ENCODE data around the gene IRS1.

IRS1 gene

DNA sequence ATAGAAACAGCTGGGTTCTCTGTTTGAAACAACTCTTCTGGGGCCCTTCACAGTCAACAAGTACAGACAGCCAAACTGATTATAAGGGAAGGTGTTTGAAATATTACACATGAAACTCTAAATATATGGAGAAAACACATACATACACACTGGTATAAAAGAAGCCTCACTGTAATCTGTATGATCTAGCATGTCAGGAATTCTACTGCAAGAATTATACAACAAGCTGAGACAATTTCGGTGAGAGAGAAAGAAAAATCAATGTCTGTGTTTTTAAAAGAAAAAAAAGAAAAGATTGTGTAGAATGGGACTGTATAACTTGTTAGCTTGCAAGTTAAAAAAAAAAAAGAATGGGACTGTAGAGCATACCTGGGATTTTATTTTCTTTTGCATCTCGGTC is 26.3 kb downstream of the IRS1 start:
- no peak overlapping the region for H3K4me3 ChIP-seq (ENCODE audit: control insufficient read depth, low read depth, low read length)
- TF ChIP-seq, protein P1, sequence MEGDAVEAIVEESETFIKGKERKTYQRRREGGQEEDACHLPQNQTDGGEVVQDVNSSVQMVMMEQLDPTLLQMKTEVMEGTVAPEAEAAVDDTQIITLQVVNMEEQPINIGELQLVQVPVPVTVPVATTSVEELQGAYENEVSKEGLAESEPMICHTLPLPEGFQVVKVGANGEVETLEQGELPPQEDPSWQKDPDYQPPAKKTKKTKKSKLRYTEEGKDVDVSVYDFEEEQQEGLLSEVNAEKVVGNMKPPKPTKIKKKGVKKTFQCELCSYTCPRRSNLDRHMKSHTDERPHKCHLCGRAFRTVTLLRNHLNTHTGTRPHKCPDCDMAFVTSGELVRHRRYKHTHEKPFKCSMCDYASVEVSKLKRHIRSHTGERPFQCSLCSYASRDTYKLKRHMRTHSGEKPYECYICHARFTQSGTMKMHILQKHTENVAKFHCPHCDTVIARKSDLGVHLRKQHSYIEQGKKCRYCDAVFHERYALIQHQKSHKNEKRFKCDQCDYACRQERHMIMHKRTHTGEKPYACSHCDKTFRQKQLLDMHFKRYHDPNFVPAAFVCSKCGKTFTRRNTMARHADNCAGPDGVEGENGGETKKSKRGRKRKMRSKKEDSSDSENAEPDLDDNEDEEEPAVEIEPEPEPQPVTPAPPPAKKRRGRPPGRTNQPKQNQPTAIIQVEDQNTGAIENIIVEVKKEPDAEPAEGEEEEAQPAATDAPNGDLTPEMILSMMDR (IDR thresholded peaks at IDR 0.05; ENCODE audit: control insufficient read depth, insufficient read depth, low read depth, low read length, missing control alignments) = no peak
- no peak for DNase-seq (ENCODE audit: low read depth)

DNA sequence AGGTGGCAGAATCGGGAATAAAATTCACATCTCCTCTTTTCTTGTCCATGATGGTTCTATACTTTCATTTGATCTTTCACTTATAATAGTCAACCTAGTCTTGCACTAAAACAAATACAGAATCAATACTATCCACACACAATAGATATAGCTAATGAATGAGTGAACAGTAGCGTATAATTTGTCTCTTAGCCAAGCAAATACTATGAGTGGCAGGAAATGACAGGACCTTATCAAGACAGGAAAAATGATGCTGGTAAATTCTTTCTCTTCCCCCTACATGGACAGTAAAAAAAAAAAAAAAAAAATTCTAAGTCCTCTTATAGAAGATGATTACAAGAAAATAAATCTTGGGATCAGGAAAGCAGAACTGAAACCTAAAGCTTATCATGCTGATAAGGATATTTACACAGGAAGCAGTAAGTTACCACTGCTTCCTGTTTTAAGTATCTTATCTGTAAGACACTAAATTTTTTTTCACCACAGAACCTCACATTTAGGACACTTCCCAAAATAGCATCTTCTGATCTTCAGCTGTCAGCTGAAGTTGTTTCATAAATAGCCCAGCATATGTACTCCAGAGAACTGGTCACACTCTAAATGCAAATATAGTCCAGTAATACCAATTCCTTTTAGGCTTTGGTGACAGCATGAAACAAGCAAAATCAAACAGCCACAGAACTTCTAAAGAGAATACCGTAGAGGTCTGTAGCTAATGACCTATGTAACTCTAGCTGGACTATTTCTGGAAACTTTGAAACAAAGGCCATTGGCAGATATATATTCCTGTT is 27.0 kb downstream of the IRS1 start:
- no peak overlapping the region for H3K4me3 ChIP-seq (ENCODE audit: control insufficient read depth, low read depth, low read length)
- TF ChIP-seq, protein P1 (IDR thresholded peaks at IDR 0.05; ENCODE audit: control insufficient read depth, insufficient read depth, low read depth, low read length, missing control alignments) = no peak
- DNase-seq (ENCODE audit: low read depth) = no peak

DNA sequence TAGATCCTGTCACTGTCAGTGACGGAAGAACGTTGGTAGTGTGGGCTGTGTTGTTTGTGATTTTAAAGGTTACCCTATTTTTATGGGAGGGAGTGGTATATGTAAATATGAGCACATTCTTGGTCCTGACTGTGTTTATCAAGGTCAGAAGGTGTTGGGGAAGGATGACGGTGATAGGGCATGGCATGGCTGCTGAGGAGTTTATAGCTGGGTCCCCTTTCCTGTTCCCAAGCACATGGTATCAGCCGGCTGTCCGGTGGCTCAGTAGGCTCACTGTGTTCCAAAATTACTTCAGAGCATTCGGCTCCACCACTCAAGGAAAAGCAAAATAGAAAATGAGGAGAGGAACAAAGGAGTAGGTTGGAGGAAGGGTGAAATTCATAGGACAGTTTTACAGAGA is 28.6 kb downstream of the IRS1 start:
- DNase-seq (ENCODE audit: low read depth) = no peak
- TF ChIP-seq, protein P1 (IDR thresholded peaks at IDR 0.05; ENCODE audit: control insufficient read depth, insufficient read depth, low read depth, low read length, missing control alignments) = no peak
- H3K4me3 ChIP-seq (ENCODE audit: control insufficient read depth, low read depth, low read length) = no peak overlapping the region

DNA sequence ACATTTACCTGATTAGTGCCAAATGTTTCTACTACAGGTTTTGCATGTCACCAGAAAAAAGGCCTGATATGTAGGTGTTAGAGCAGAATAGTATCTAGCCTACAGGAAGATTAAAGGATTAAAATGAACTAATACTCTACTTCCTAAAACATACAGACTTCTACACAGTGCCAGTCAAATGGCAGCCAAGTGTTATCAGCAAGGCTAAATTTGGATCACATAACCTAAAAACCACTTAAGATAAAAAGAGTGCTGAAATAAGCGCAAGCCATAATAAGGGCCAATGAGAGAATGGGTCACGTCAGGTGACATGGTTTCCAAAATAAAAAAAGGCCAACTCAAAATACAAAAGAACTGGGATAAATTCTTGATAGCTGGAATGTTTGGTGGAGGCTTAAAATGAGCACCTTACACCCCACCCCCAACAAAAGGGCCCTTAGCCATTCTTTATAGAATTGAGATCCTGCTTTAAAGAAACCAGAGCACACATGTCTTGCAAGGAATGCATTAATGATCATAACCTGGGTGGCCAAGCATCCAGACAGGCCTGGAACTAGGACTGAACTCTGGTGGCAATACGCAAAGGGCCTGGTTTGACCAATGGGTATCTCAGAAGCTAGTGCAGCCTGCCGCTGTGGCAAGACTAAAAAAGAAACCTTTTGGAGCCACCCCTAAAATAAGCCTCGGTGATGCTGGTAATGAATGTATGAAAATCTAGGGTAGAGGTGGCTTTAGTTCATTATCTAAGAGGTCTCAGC is 32.4 kb downstream of the IRS1 start:
- TF ChIP-seq, protein P1 (IDR thresholded peaks at IDR 0.05; ENCODE audit: control insufficient read depth, insufficient read depth, low read depth, low read length, missing control alignments) = no peak
- H3K4me3 ChIP-seq (ENCODE audit: control insufficient read depth, low read depth, low read length) = no peak overlapping the region
- no peak for DNase-seq (ENCODE audit: low read depth)

DNA sequence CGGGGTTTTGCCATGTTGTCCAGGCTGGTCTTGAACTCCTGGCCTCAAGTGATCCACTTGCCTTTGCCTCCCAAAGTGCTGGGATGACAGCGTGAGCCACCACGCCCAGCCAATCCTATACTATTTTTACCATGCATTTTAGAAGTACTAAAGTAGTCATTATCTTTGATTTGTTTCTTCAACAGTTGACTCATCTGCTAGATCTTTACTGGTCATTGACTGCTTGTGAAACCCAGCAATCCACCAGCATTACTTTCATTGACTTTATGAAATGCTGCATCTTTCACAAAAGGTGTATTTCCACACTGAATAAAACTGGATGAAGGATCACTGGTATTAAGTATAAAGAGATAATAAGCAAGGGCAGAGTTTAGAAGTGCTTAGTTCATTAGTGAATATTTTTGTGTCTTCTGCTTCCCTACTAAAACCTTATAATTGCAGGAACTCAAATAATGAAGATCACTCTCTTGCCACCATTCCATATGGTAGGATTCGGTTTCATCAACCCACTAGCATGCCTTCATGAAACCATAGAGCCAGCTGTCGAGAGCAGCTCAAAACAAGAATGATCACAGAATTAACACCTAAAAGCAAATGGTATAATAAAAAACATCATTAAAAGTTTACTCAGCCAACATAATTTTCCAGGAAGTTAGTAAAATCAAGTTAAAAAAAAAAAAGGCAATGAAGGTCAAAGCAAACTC is 33.1 kb downstream of the IRS1 start:
- no peak overlapping the region for H3K4me3 ChIP-seq (ENCODE audit: control insufficient read depth, low read depth, low read length)
- TF ChIP-seq, protein P1 (IDR thresholded peaks at IDR 0.05; ENCODE audit: control insufficient read depth, insufficient read depth, low read depth, low read length, missing control alignments) = no peak

DNA sequence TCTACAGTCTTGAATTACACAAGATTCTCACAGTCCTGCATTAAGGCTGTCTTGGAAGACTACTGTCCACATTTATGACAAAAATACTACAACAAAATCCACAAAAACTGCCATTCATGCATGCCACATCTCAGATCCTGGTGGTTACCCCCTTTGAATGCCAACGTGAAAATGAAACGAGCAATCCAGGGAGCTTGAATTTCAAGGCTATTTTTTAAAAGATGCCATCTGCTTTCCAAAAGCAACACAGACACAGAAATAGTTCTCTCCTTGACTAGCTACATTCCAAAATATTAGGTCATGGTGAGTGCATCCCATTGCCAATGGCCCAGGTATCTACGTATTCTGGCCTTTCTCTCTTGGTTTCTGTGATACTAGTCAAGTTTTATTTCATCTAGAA is 36.3 kb downstream of the IRS1 start:
- TF ChIP-seq, protein P1 (IDR thresholded peaks at IDR 0.05; ENCODE audit: control insufficient read depth, insufficient read depth, low read depth, low read length, missing control alignments) = no peak
- DNase-seq (ENCODE audit: low read depth) = no peak
- no peak overlapping the region for H3K4me3 ChIP-seq (ENCODE audit: control insufficient read depth, low read depth, low read length)

More for the DNA sequence above, 33.1 kb downstream of the IRS1 start:
- DNase-seq (ENCODE audit: low read depth) = no peak
